Activated CD4-positive, alpha-beta T cell treated with anti-CD3 and anti-CD28 coated beads, Interleukin-2, amount 10 ng/mL, durations not matched to agents 24 days and 14 days (primary cell): ENCODE results near the gene PRSS12. TPM values are rescaled to one million over a fixed set of nuclear protein-coding genes. Genes with fewer than 3 reads are reported as not detected.

Experiments used
- DNase-seq: peaks from one replicate; pipeline ENCODE4 v3.0.0; 2022
- H3K27ac Mint-ChIP-seq: one replicate; pipeline ENCODE4 v1.8.0; 2022; ENCODE audit warnings: mild to moderate bottlenecking, mixed read lengths
- H3K27me3 Mint-ChIP-seq: one replicate; pipeline ENCODE4 v1.8.0; 2022; ENCODE audit warnings: mixed read lengths
- H3K36me3 Mint-ChIP-seq: one replicate; pipeline ENCODE4 v1.8.0; 2022; ENCODE audit warnings: low read depth, mild to moderate bottlenecking, mixed read lengths
- H3K4me1 Mint-ChIP-seq: one replicate; pipeline ENCODE4 v1.8.0; 2021; ENCODE audit warnings: mixed read lengths
- H3K4me3 Mint-ChIP-seq: one replicate; pipeline ENCODE4 v1.8.0; 2022; ENCODE audit warnings: mild to moderate bottlenecking, moderate library complexity, mixed read lengths
- H3K9me3 Mint-ChIP-seq: one replicate; pipeline ENCODE4 v1.8.0; 2021; ENCODE audit warnings: mixed read lengths
- intact Hi-C: fragments of 100-400 bp; cut with micrococcal nuclease; formaldehyde crosslinking; loops from one replicate; pipeline ENCODE4 v1.15.1; 2023
- total RNA-seq: library from RNA; stranded (reverse); gene quantifications from 2 replicates; pipeline ENCODE4 v1.2.3, GENCODE V29; 2022

PRSS12 gene
- total RNA-seq, 1 donor from 2014 or later: not detected

GRCh38 chr4:118348886-118349285, 3.9 kb downstream of the PRSS12 start:
- intact Hi-C loops: no loop called here
- Mint-ChIP-seq H3K36me3 (peaks cover 3% of the 10 kb centered on the region), H3K27me3 (peaks cover 43% of the 10 kb centered on the region), H3K4me3 (no peak overlapping the region), H3K9me3 (no peaks in the 10 kb centered on the region), H3K4me1 (peaks cover 10% of the 10 kb centered on the region), H3K27ac (no peak overlapping the region)
- no peak for DNase-seq

GRCh38 chr4:118346495-118346894, 6.3 kb downstream of the PRSS12 start:
- Mint-ChIP-seq H3K36me3 (no peaks in the 10 kb centered on the region), H3K27me3 (peaks cover 33% of the 10 kb centered on the region), H3K9me3 (no peaks in the 10 kb centered on the region), H3K27ac (no peak overlapping the region), H3K4me1 (no peaks in the 10 kb centered on the region), H3K4me3 (no peak overlapping the region)
- intact Hi-C loops: no loop called here
- no peak for DNase-seq

GRCh38 chr4:118345813-118346212, 7.0 kb downstream of the PRSS12 start:
- no peak for DNase-seq
- no peaks in the 10 kb centered on the region for H3K4me1 Mint-ChIP-seq
- no peaks in the 10 kb centered on the region for H3K36me3 Mint-ChIP-seq

GRCh38 chr4:118344801-118345200, 8.0 kb downstream of the PRSS12 start:
- DNase-seq: no peak
- Mint-ChIP-seq H3K27ac (no peak overlapping the region), H3K36me3 (no peaks in the 10 kb centered on the region), H3K4me3 (no peak overlapping the region), H3K9me3 (no peaks in the 10 kb centered on the region), H3K27me3 (peaks cover 21% of the 10 kb centered on the region), H3K4me1 (no peaks in the 10 kb centered on the region)
- intact Hi-C loops: no loop called here

More at GRCh38 chr4:118345813-118346212, 7.0 kb downstream of the PRSS12 start:
- intact Hi-C loops: no loop called here
- Mint-ChIP-seq H3K27ac (no peak overlapping the region), H3K27me3 (peaks cover 26% of the 10 kb centered on the region), H3K4me3 (no peak overlapping the region), H3K9me3 (no peaks in the 10 kb centered on the region)

- no peak overlapping the region for H3K4me3 Mint-ChIP-seq
- H3K27ac Mint-ChIP-seq: no peak overlapping the region
- peaks cover 18% of the 10 kb centered on the region for H3K27me3 Mint-ChIP-seq
- H3K9me3 Mint-ChIP-seq: no peaks in the 10 kb centered on the region
- intact Hi-C loops: no loop called here
- no peaks in the 10 kb centered on the region for H3K36me3 Mint-ChIP-seq
- no peak for DNase-seq
- no peaks in the 10 kb centered on the region for H3K4me1 Mint-ChIP-seq
These were observed 9.3 kb downstream of the PRSS12 start for GRCh38 chr4:118343501-118343900.

- no peaks in the 10 kb centered on the region for H3K9me3 Mint-ChIP-seq
- H3K36me3 Mint-ChIP-seq: no peaks in the 10 kb centered on the region
- intact Hi-C loops: no loop called here
- no peak overlapping the region for H3K27ac Mint-ChIP-seq
- H3K4me3 Mint-ChIP-seq: no peak overlapping the region
- H3K27me3 Mint-ChIP-seq: peaks cover 19% of the 10 kb centered on the region
- DNase-seq: no peak
- H3K4me1 Mint-ChIP-seq: no peaks in the 10 kb centered on the region
These were observed 12.7 kb downstream of the PRSS12 start for GRCh38 chr4:118340109-118340508.

GRCh38 chr4:118338981-118339765, 13.6 kb downstream of the PRSS12 start:
- DNase-seq: no peak
- intact Hi-C loops: no loop called here

GRCh38 chr4:118338518-118338917, 14.3 kb downstream of the PRSS12 start:
- Mint-ChIP-seq H3K4me1 (no peaks in the 10 kb centered on the region), H3K27ac (no peak overlapping the region), H3K36me3 (no peaks in the 10 kb centered on the region), H3K9me3 (no peaks in the 10 kb centered on the region), H3K27me3 (peaks cover 15% of the 10 kb centered on the region), H3K4me3 (no peak overlapping the region)
- DNase-seq: no peak
- intact Hi-C loops: no loop called here

More at GRCh38 chr4:118338981-118339765, 13.6 kb downstream of the PRSS12 start:
- no peak overlapping the region for H3K27ac Mint-ChIP-seq
- H3K36me3 Mint-ChIP-seq: no peaks in the 10 kb centered on the region
- H3K4me3 Mint-ChIP-seq: no peak overlapping the region
- peaks cover 15% of the 10 kb centered on the region for H3K27me3 Mint-ChIP-seq
- no peaks in the 10 kb centered on the region for H3K4me1 Mint-ChIP-seq
- H3K9me3 Mint-ChIP-seq: no peaks in the 10 kb centered on the region

- Mint-ChIP-seq H3K27ac (no peak overlapping the region), H3K4me3 (no peak overlapping the region), H3K9me3 (no peaks in the 10 kb centered on the region), H3K4me1 (no peaks in the 10 kb centered on the region), H3K27me3 (peaks cover 15% of the 10 kb centered on the region), H3K36me3 (no peaks in the 10 kb centered on the region)
- intact Hi-C loops: no loop called here
- no peak for DNase-seq
These were observed 14.8 kb downstream of the PRSS12 start for GRCh38 chr4:118337954-118338353.

GRCh38 chr4:118335774-118336173, 17.0 kb downstream of the PRSS12 start:
- no peak overlapping the region for H3K4me3 Mint-ChIP-seq
- intact Hi-C loops: no loop called here
- H3K27me3 Mint-ChIP-seq: peaks cover 11% of the 10 kb centered on the region

GRCh38 chr4:118335324-118335723, 17.5 kb downstream of the PRSS12 start:
- H3K9me3 Mint-ChIP-seq: no peaks in the 10 kb centered on the region
- no peak overlapping the region for H3K4me3 Mint-ChIP-seq
- intact Hi-C loops: no loop called here

More at GRCh38 chr4:118335774-118336173, 17.0 kb downstream of the PRSS12 start:
- no peaks in the 10 kb centered on the region for H3K36me3 Mint-ChIP-seq
- H3K27ac Mint-ChIP-seq: no peak overlapping the region
- DNase-seq: no peak
- no peaks in the 10 kb centered on the region for H3K4me1 Mint-ChIP-seq
- H3K9me3 Mint-ChIP-seq: no peaks in the 10 kb centered on the region

GRCh38 chr4:118331352-118331751, 21.5 kb downstream of the PRSS12 start:
- no peak for DNase-seq
- intact Hi-C loops: no loop called here
- H3K27ac Mint-ChIP-seq: no peak overlapping the region
- no peak overlapping the region for H3K4me3 Mint-ChIP-seq
- H3K4me1 Mint-ChIP-seq: no peaks in the 10 kb centered on the region
- no peaks in the 10 kb centered on the region for H3K36me3 Mint-ChIP-seq
- H3K27me3 Mint-ChIP-seq: peaks cover 7% of the 10 kb centered on the region
- no peaks in the 10 kb centered on the region for H3K9me3 Mint-ChIP-seq

More at GRCh38 chr4:118335324-118335723, 17.5 kb downstream of the PRSS12 start:
- Mint-ChIP-seq H3K4me1 (no peaks in the 10 kb centered on the region), H3K27me3 (peaks cover 12% of the 10 kb centered on the region), H3K36me3 (no peaks in the 10 kb centered on the region), H3K27ac (no peak overlapping the region)
- no peak for DNase-seq

- Mint-ChIP-seq H3K36me3 (no peaks in the 10 kb centered on the region), H3K4me3 (no peak overlapping the region), H3K27ac (no peak overlapping the region), H3K9me3 (no peaks in the 10 kb centered on the region), H3K27me3 (peaks cover 7% of the 10 kb centered on the region), H3K4me1 (no peaks in the 10 kb centered on the region)
- intact Hi-C loops: no loop called here
- no peak for DNase-seq
These were observed 23.0 kb downstream of the PRSS12 start for GRCh38 chr4:118329849-118330248.

GRCh38 chr4:118327554-118328241, 25.1 kb downstream of the PRSS12 start:
- intact Hi-C loops: no loop called here
- Mint-ChIP-seq H3K4me1 (no peaks in the 10 kb centered on the region), H3K27me3 (peaks cover 13% of the 10 kb centered on the region), H3K9me3 (no peaks in the 10 kb centered on the region), H3K27ac (no peak overlapping the region), H3K36me3 (no peaks in the 10 kb centered on the region), H3K4me3 (no peak overlapping the region)
- no peak for DNase-seq
